Measurements from ENCODE around the gene GRIN2D.

Gene GRIN2D

GRCh38 chr19:48443256-48443655, 49.8 kb downstream of the GRIN2D start:
- DNase-seq = no peak

All from AML-193 (cell line).